ENCODE measurements around the gene GALNT7.
"Not testable (repeated sequence)": the region's sequence is repeated elsewhere in the genome, so short reads cannot be mapped to it uniquely, and the experiment has no call there.

The GALNT7 gene

GRCh38 chr4:173218411-173219125, 50.0 kb downstream of the GALNT7 start:
- H3K79me2 ChIP-seq: peaks cover 2% of the 10 kb centered on the region
- no peaks in the 10 kb centered on the region for H3K9me3 ChIP-seq (ENCODE audit: control insufficient read depth, low read length)
- H3K4me2 ChIP-seq (ENCODE audit: low read length): no peak overlapping the region
- no peak overlapping the region for H3K9ac ChIP-seq
- H3K4me1 ChIP-seq: peaks cover 3% of the 10 kb centered on the region
- no peak overlapping the region for H3K4me3 ChIP-seq (ENCODE audit: low read depth, low read length)
- no peaks in the 10 kb centered on the region for H3K36me3 ChIP-seq (ENCODE audit: control insufficient read depth, insufficient read depth, low read length)
- TF ChIP-seq, protein P1, sequence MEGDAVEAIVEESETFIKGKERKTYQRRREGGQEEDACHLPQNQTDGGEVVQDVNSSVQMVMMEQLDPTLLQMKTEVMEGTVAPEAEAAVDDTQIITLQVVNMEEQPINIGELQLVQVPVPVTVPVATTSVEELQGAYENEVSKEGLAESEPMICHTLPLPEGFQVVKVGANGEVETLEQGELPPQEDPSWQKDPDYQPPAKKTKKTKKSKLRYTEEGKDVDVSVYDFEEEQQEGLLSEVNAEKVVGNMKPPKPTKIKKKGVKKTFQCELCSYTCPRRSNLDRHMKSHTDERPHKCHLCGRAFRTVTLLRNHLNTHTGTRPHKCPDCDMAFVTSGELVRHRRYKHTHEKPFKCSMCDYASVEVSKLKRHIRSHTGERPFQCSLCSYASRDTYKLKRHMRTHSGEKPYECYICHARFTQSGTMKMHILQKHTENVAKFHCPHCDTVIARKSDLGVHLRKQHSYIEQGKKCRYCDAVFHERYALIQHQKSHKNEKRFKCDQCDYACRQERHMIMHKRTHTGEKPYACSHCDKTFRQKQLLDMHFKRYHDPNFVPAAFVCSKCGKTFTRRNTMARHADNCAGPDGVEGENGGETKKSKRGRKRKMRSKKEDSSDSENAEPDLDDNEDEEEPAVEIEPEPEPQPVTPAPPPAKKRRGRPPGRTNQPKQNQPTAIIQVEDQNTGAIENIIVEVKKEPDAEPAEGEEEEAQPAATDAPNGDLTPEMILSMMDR (IDR thresholded peaks at IDR 0.05): no peak
- no peaks in the 10 kb centered on the region for H3K27me3 ChIP-seq (ENCODE audit: control insufficient read depth, insufficient read depth, low read length)
- H2AFZ ChIP-seq: no peak overlapping the region
- no peak overlapping the region for H3K27ac ChIP-seq

DNA sequence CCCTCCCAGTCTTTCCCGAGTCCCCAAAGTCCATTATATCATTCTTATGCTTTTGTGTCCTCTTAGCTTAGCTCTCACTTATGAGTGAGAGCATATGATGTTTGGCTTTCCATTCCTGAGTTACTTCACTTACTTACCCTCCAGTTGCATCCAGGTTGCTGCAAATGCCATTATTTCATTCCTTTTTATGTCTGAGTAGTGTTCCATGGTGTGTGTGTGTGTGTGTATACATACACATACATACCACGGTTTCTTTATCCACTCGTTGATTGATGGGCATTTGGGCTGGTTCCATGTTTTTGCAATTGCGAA, 50.5 kb downstream of the GALNT7 start:
- H3K27me3 ChIP-seq (ENCODE audit: control insufficient read depth, insufficient read depth, low read length); H3K9me3 ChIP-seq (ENCODE audit: control insufficient read depth, low read length); H3K9ac ChIP-seq: not testable (repeated sequence)

DNA sequence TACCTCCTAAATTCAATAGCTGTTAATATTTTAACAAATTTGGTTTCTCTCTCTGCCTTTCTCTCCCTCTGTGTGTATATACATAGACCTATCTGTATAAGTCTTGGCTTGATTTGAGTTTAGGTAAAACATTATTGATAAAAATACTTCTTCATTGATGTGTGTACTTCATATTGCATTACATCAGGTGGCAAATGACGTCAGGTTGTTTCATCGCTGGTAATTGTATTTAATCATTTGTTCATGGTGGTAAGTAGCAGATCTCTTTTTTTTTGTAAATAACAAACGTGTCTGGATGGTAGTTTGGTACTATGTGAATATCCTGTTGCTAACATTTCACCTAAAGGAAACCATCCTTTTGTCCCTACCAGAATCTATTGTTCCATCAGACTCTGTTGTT, 55.1 kb downstream of the GALNT7 start:
- H3K79me2 ChIP-seq: peaks cover 2% of the 10 kb centered on the region
- no peaks in the 10 kb centered on the region for H3K4me1 ChIP-seq
- no peak overlapping the region for H3K27ac ChIP-seq
- H3K4me3 ChIP-seq (ENCODE audit: low read depth, low read length): no peak overlapping the region
- H3K36me3 ChIP-seq (ENCODE audit: control insufficient read depth, insufficient read depth, low read length): no peaks in the 10 kb centered on the region
- H3K4me2 ChIP-seq (ENCODE audit: low read length): no peak overlapping the region
- H3K9me3 ChIP-seq (ENCODE audit: control insufficient read depth, low read length): no peaks in the 10 kb centered on the region
- H2AFZ ChIP-seq: no peak overlapping the region
- TF ChIP-seq, protein P1 (IDR thresholded peaks at IDR 0.05): no peak
- H3K9ac ChIP-seq: no peak overlapping the region
- H3K27me3 ChIP-seq (ENCODE audit: control insufficient read depth, insufficient read depth, low read length): no peaks in the 10 kb centered on the region

More for the DNA sequence above, 50.5 kb downstream of the GALNT7 start:
- H2AFZ ChIP-seq; H3K27ac ChIP-seq; H3K36me3 ChIP-seq (ENCODE audit: control insufficient read depth, insufficient read depth, low read length); H3K4me3 ChIP-seq (ENCODE audit: low read depth, low read length); H3K79me2 ChIP-seq; H3K4me2 ChIP-seq (ENCODE audit: low read length); H3K4me1 ChIP-seq: not testable (repeated sequence)

DNA sequence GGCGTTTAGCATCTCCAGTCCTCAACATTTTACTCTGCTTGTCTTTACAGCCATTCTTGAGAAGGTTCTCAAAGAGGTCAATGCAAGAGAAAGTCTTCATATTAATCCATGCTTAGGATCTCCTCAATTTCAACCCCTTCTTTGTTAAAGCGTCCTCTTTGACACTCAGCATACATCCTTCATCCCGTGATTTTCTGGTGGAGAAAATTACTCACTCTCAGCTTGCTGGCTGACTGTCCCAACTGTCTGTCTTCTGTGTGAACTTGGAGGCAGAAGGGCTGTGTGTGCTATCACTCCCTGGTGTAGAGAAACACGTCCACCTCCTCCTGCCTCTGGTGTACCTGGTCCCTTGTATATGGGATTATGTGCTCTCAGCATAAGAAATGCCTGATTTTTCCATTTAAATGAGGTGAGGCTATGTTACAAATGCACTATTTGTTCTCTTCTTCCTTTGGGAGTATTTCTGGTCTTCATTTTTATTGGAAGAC, 57.8 kb downstream of the GALNT7 start:
- H3K27ac ChIP-seq: no peak overlapping the region
- no peak overlapping the region for H2AFZ ChIP-seq
- no peak overlapping the region for H3K4me3 ChIP-seq (ENCODE audit: low read depth, low read length)
- no peaks in the 10 kb centered on the region for H3K27me3 ChIP-seq (ENCODE audit: control insufficient read depth, insufficient read depth, low read length)
- H3K36me3 ChIP-seq (ENCODE audit: control insufficient read depth, insufficient read depth, low read length): no peaks in the 10 kb centered on the region
- TF ChIP-seq, protein P1 (IDR thresholded peaks at IDR 0.05): no peak
- no peak overlapping the region for H3K4me2 ChIP-seq (ENCODE audit: low read length)
- no peak overlapping the region for H3K9ac ChIP-seq
- H3K9me3 ChIP-seq (ENCODE audit: control insufficient read depth, low read length): no peaks in the 10 kb centered on the region
- H3K79me2 ChIP-seq: peaks cover 2% of the 10 kb centered on the region
- H3K4me1 ChIP-seq: no peaks in the 10 kb centered on the region

DNA sequence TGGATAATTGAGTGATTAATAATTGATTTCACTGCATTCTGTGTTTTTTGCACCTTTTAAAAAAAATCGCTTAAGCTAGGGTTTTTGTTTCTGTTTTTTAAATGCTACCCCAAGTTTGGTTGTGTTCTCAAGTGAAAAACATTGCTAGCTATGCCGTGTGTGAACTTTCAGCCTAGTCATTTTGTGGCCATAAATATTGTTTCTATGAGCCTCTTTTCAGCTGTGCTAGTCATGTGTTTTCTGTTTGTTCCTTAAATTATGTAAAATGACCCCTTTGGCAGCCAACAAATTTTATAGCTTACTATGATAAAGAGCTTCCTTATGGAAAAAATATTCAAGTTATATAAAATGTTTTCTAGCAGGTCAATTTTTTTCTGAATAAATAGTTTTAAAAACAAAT, 59.1 kb downstream of the GALNT7 start:
- Histone ChIP-seq H3K27ac (no peak overlapping the region), H3K4me1 (no peaks in the 10 kb centered on the region), H3K27me3 (ENCODE audit: control insufficient read depth, insufficient read depth, low read length) (no peaks in the 10 kb centered on the region), H3K9ac (no peak overlapping the region), H3K9me3 (ENCODE audit: control insufficient read depth, low read length) (no peaks in the 10 kb centered on the region), H3K4me2 (ENCODE audit: low read length) (no peak overlapping the region), H2AFZ (no peak overlapping the region), H3K36me3 (ENCODE audit: control insufficient read depth, insufficient read depth, low read length) (no peaks in the 10 kb centered on the region), H3K79me2 (no peaks in the 10 kb centered on the region), H3K4me3 (ENCODE audit: low read depth, low read length) (no peak overlapping the region)
- TF ChIP-seq, protein P1 (IDR thresholded peaks at IDR 0.05): no peak

Measured in parathyroid adenoma (tissue), 2 donors.